ENCODE data around the gene SLC2A1.

The SLC2A1 gene

GRCh38 chr1:42958488-42959319 lies at the start of gene SLC2A1:
TSS of gene SLC2A1 (minus strand) at chr1:42958868. CDS start at chr1:42958651, 217 bp downstream.
- DNase-seq (ENCODE audit: low read depth): peak; percentile 86

- no peak for DNase-seq (ENCODE audit: low read depth)
Observed at GRCh38 chr1:43007377-43008114, 48.9 kb upstream of the SLC2A1 start.

- DNase-seq (ENCODE audit: low read depth): no peak
Observed at GRCh38 chr1:43005460-43006361, 47.0 kb upstream of the SLC2A1 start.

- DNase-seq (ENCODE audit: low read depth): no peak
Observed at GRCh38 chr1:43004587-43005459, 46.2 kb upstream of the SLC2A1 start.

GRCh38 chr1:43002766-43003165 lies 44.1 kb upstream of the SLC2A1 start:
- DNase-seq (ENCODE audit: low read depth): no peak

- DNase-seq (ENCODE audit: low read depth): no peak
Observed at GRCh38 chr1:43002116-43002515, 43.4 kb upstream of the SLC2A1 start.

GRCh38 chr1:43001434-43001833 lies 42.8 kb upstream of the SLC2A1 start:
- DNase-seq (ENCODE audit: low read depth): no peak

- DNase-seq (ENCODE audit: low read depth): no peak
Observed at GRCh38 chr1:43000271-43000670, 41.6 kb upstream of the SLC2A1 start.

GRCh38 chr1:42999308-42999707 lies 40.6 kb upstream of the SLC2A1 start:
- no peak for DNase-seq (ENCODE audit: low read depth)

GRCh38 chr1:42998386-42998785 lies 39.7 kb upstream of the SLC2A1 start:
- DNase-seq (ENCODE audit: low read depth): no peak

GRCh38 chr1:42996384-42996970 lies 37.8 kb upstream of the SLC2A1 start:
- DNase-seq (ENCODE audit: low read depth): no peak

GRCh38 chr1:42993502-42994136 lies 35.0 kb upstream of the SLC2A1 start:
- DNase-seq (ENCODE audit: low read depth): no peak

- no peak for DNase-seq (ENCODE audit: low read depth)
Observed at GRCh38 chr1:42992054-42992571, 33.4 kb upstream of the SLC2A1 start.

GRCh38 chr1:42990757-42991346 lies 32.2 kb upstream of the SLC2A1 start:
- no peak for DNase-seq (ENCODE audit: low read depth)

GRCh38 chr1:42983693-42984092 lies 25.0 kb upstream of the SLC2A1 start:
- DNase-seq (ENCODE audit: low read depth): no peak

GRCh38 chr1:42983253-42983652 lies 24.6 kb upstream of the SLC2A1 start:
- DNase-seq (ENCODE audit: low read depth): no peak

- DNase-seq (ENCODE audit: low read depth): no peak
Observed at GRCh38 chr1:42982641-42983040, 24.0 kb upstream of the SLC2A1 start.

GRCh38 chr1:42981871-42982270 lies 23.2 kb upstream of the SLC2A1 start:
- no peak for DNase-seq (ENCODE audit: low read depth)

- no peak for DNase-seq (ENCODE audit: low read depth)
Observed at GRCh38 chr1:42981255-42981805, 22.7 kb upstream of the SLC2A1 start.

Measured in stimulated activated CD8-positive, alpha-beta memory T cell treated with anti-CD3 and anti-CD28 coated beads, Interleukin-15, amount 100 ng/mL, for 1 hour (primary cell).